GM18861 (cell line): Measurements from ENCODE around the gene SRSF1.
"Not testable (repeated sequence)": the region's sequence is repeated elsewhere in the genome, so short reads cannot be mapped to it uniquely, and the experiment has no call there.

ENCODE experiments used
- ATAC-seq: cut with Tn5 transposase; IDR thresholded peaks from one replicate; pipeline ENCODE4 v1.9.1; 2021; ENCODE audit not compliant: unreplicated experiment

SRSF1 gene

DNA sequence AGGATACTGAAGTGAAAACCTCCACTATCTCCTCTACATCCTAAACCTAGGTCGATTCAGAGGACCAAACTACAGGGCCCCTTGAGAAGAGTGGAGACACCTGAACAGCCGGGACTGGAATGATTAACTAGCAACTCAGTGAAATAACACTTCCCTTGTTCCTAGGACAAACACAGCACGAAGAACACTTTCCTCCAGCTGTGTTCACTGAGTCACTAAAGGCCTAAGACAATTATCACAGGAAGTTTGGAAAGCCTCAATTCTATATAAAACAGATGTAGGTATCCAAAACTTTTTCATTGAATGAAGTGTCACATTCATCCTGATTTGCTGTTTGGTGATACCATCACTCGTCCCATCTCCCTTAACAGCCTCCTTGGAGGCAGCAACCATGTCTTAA is 36.3 kb downstream of the SRSF1 start:
- ATAC-seq, result no peak

DNA sequence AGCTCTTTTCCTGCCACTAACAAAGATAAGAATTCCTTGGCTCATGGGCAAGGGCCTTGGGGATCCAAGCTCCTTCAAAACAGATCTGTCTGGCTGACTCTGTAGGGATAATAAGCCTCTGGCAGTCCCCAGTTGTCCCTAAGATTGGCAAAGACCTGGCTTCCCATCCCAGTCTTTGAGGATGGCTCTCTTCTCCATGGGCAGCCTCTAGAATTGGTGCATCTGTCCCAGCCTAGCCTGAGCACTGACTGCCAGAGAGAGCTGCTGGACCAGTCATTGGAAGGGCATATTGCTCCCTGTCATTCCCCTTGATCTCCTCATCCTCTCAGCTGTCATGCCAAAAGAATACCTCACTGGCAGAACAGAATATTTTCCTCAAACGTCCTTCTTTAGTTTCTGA is 38.6 kb downstream of the SRSF1 start:
- no peak for ATAC-seq

DNA sequence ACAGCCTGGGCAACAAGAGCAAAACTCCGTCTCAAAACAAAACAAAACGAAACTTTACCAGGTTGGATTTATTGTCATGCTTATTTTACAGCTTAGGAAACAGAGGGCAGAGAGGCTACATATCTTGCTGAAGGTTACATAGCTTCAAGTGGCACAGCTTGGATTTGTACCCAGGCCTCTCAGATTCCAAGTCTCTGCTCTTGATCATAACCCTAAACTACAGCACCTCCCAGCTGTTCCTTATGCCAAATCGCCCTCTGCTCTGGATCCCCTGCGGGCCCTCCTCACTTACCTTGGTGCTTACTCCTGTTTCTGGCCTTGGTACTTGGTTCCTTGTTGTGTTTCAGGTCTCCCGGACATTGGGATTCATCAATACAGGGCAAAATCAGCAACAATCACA is 40.2 kb downstream of the SRSF1 start:
- no peak for ATAC-seq

- ATAC-seq, result no peak
Measured at GRCh38 chr17:57966246-57966645, 40.8 kb downstream of the SRSF1 start.

GRCh38 chr17:57965521-57966160 is 41.4 kb downstream of the SRSF1 start:
- no peak for ATAC-seq

DNA sequence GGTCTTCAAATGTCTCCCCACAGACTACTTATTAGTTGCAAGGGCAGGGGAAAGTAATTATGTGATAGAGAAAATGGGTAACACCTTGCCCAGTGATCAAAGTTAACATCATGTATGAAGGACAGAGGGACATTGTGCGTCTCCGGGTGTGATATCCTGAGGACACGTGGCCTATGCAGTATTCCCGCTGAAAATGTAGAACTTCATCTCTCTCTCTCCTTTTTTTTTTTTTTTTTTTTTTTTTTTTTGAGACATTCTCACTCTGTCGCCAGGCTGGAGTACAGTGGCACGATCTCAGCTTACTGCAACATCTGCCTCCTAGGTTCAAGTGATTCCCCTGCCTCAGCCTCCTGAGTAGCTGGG is 43.9 kb downstream of the SRSF1 start:
- ATAC-seq, result no peak

GRCh38 chr17:57962279-57963148 is 44.5 kb downstream of the SRSF1 start:
- no peak for ATAC-seq

- ATAC-seq, result no peak
Measured at GRCh38 chr17:57959929-57960328, 47.1 kb downstream of the SRSF1 start.

DNA sequence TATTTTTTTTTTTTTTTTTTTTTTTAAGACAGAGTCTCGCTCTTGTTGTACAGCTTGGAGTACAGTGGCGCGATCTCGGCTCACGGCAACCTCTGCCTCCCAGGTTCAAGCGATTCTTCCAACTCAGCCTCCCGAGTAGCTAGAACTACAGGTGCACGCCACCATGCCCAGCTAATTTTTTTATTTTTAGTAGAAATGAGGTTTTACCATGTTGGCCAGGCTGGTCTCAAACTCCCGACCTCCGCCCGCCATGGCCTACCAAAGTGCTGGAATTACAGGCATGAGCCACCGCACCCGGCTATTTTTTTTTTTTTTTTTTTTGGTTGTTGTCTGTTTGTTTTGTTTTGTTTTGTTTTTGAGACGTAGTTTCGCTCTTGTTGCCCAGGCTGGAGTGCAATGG is 48.7 kb downstream of the SRSF1 start:
- not testable (repeated sequence) for ATAC-seq

DNA sequence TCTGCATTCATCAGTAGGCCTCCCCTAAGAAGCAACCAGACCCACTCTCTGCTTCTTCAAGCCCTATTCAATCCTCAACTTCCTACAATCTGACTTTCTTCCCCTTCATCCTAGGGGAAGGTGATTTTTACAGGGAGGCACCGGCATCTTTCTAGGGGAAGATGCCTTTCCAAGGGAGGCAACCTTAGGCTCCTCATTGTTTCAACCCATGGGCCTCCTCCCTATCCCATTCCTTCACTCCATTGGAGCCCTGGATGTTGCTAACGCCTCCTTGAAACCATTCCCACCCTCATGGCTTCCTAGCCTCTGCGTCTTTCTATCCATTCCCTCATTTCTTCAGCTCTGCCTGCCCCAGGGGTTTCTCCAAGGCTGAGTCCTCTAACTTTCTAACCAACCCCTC is 49.2 kb downstream of the SRSF1 start:
- no peak for ATAC-seq

DNA sequence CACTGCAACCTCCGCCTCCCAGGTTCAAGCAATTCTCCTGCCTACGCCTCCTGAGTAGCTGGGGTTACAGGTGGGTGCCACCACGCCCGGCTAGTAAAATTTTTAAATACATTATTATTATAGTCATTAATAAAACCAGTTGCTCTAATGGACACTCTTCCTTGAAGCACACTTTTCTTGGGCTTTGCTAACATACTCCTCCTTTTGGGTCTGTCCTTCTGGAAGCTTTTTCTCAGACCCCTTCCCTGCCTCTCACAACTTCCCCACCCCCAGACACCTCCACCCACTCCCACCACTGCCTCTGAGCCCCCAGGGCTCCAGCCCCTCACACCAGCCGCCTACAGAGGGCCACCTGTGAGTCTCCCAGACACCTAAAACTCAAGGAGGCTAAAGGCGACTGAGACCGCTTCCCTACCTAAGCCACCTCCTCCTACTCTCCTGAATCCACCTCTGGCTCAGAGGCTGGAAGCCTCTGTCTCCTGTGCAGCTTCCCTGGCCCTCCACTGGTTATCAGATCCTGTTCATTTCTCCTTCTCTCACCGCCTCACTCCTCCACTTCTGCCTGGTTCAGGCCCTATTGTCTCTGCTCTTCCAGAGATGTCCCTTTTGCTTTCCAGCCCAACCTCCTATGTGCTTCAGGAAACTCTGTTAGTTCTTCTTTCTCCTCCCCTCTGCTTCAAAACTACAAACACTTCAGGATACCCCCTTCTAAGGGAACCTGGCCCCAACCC is 49.8 kb downstream of the SRSF1 start:
- no peak for ATAC-seq

- peak; percentile 67 for ATAC-seq
Measured at GRCh38 chr17:57956291-57957119, 50.5 kb downstream of the SRSF1 start.

DNA sequence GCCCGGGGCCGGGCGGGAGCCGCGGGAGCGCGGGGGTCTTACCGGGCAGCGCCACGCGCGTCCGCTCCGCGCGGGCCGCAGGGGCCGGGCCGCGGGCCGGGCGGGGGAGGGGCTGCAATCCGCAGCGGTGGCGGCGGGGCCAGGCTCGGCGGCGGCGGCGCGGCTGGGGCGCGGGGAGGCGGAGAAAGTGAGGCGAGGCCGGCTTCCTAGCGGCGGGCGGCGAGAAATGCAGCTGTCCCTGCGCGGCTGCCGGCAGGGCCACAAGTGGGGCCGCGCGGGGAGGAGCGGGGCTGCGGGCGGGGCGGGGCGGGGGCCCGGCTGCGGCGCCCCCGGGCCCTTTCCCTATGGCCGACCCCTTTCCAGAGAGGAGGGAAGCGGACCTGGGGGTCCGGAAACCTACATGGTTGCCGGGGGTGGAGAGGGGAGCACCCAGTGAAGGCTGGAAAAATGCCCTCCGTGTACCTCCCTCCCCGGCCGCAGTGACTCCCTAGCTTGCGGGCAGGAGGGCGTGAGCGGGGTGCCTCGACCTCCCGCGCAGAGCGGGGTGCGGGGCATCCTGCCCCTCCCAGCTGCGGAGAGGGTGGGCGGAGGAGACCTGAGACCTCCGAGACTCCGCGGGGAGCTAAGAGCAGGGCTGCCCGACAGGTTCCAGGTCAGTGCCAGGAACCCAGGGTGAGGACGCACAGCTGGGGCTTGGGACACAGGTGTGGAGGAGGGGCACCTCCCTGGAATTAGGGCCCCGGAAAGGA is 51.7 kb downstream of the SRSF1 start, which contains the start of gene CUEDC1:
Gene CUEDC1 (minus strand): TSS at position 230 of the 749 bp plus-strand sequence. CDS start 69,848 bp downstream, outside the sequence.
- no peak for ATAC-seq

DNA sequence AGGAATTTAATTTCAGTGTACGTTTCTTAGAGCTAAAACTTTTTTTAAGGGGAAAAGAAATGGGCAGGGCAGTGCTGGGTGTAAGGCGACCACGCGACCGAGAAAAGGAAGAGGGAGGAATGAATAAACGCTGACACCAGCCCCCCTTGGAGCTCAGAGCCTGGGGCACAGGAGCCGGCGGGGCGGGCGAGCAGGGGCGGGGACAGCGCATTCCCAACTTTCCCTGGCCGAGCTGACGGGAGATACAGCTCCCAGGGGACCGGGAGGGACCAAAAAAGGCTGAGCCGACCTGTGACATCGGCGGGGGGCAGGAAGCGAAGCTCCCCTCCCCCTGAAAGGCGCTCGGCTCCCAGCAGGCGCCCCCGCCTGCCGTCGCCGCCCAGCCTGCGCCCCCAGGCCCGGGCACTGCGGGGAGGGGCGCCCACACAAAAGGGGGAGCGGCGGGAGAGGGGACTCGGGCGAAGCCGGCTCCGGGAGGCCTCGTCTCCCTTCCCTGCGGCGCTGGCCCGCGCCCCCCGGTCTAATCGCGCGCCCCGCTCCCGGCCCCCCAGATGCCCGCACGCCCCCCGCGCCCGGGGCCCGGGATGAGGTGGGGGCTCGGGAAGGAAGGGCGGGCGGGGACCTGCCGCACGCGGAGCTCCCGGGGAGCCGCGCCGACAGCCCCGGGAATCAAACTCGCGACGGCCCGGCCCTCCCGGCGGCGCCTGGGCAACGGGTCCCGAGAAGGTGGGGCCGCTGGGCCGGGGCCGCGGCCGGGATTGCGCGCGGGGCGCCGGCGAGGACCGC is 52.5 kb downstream of the SRSF1 start:
- no peak for ATAC-seq

- no peak for ATAC-seq
Measured at GRCh38 chr17:57953705-57954396, 53.2 kb downstream of the SRSF1 start.
